ENCODE measurements around the gene TRPM5. TPM values are rescaled to one million over a fixed set of nuclear protein-coding genes. Genes with fewer than 3 reads are reported as not detected.

The TRPM5 gene
- total and polyA plus RNA-seq, 2 of the 8 experiments (the other 6 are each of a cell fraction or from before 2014, with no cell fraction given), result 0.02 TPM; not detected in 1

DNA sequence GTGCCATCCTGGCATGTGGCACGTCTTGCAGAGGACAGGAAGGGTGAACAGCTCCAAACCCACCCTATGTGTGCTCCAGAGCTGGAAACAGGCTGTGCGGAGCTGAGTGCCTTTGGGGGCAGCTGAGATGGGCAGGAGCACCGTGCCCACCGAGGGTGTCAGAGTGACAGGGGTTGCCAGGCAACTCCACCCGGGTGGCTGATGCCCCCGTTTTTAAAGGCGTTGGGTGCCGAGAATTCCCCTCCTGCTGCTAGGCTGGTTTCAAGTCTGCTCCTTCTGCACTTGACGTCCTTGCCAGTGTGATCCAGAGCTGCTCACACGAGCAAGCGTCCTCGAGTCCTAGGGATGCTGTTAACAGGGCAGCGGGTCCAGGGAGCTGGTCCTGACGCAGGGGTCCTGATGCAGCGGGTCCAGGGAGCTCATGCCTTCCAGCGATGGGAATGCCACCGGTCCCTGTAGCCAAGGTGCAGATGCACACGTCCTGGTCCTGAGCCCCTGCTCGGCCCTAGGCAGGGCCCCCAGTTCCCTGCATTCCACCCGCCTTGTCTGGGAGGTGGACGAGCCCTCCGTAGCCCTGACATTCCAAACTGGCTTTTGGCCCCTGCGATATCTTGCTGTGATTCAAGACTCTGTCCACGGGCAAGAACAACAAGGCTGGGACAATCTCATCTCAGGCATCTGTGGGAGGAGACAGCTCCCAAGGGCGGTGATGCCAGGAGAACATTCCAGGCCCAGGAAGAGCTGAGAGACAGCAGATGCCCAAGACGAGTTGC, 5.4 kb upstream of the TRPM5 start:
- Histone ChIP-seq H3K56ac (replicated peaks; ENCODE audit: insufficient read length, low read depth, low read length) (no peak overlapping the region), H3K4ac (replicated peaks; ENCODE audit: insufficient read length, low read depth, low read length) (no peak overlapping the region), H4K5ac (ENCODE audit: insufficient read length, low read depth, low read length) (no peak overlapping the region), H3K23ac (ENCODE audit: insufficient read length) (no peak overlapping the region), H3K4me3 (ENCODE audit: extremely low read depth in 1 of 4, insufficient read depth in 2 of 4, low read depth in 3 of 4, low read length in 4 of 4) (no peak overlapping the region), H2AK5ac (ENCODE audit: low read depth, low read length) (no peak overlapping the region), H3K4me1 (replicated peaks in 1 of 4; ENCODE audit: control insufficient read depth in 3 of 4, insufficient read depth in 4 of 4, low read length in 3 of 4) (peaks cover 0 to 3% (median 1%) of the 10 kb centered on the region in 4 experiments; a peak in 1 of 7 replicates), H2BK120ac (replicated peaks; ENCODE audit: low read depth, low read length) (no peak overlapping the region), H3K9ac (replicated peaks in 1 of 4; ENCODE audit: extremely low read depth in 1 of 4, low read depth in 3 of 4, low read length in 3 of 4) (no peak overlapping the region; a peak in 2 of 7 replicates), H2BK15ac (ENCODE audit: low read length) (no peak overlapping the region), H3K23me2 (ENCODE audit: low read depth, low read length) (peaks cover 3% of the 10 kb centered on the region; the same call in 1 of the 2 replicates), H2BK12ac (ENCODE audit: low read depth, low read length) (no peak overlapping the region), H3K14ac (ENCODE audit: insufficient read length) (no peak overlapping the region), H4K8ac (ENCODE audit: extremely low read depth, insufficient read depth, low read length) (no peak overlapping the region), H2BK20ac (ENCODE audit: low read length) (no peak overlapping the region), H2BK5ac (ENCODE audit: low read depth, low read length) (no peak overlapping the region; the same call in 1 of the 2 replicates), H3K79me1 (ENCODE audit: low read depth, low read length) (no peaks in the 10 kb centered on the region), H3K79me2 (ENCODE audit: control insufficient read depth in 1 of 2, insufficient read depth in 2 of 2, low read length in 2 of 2) (no peaks in the 10 kb centered on the region), H3K36me3 (ENCODE audit: control insufficient read depth in 2 of 4, insufficient read depth in 4 of 4, low read length in 3 of 4) (no peaks in the 10 kb centered on the region), H4K91ac (replicated peaks; ENCODE audit: insufficient read length, low read length) (no peak overlapping the region), H3K4me2 (ENCODE audit: insufficient read depth in 1 of 2, low read depth in 2 of 2, low read length in 2 of 2) (no peak overlapping the region), H2AFZ (ENCODE audit: low read length) (no peak overlapping the region), H3K9me3 (ENCODE audit: insufficient read depth in 2 of 2, low read depth in 1 of 2, low read length in 1 of 2) (no peaks in the 10 kb centered on the region), H3K18ac (ENCODE audit: extremely low read depth, low read length) (no peak overlapping the region), H4K20me1 (replicated peaks in 1 of 2; ENCODE audit: control insufficient read depth in 1 of 2, insufficient read depth in 2 of 2, low read length in 2 of 2) (peaks cover 3 to 6% of the 10 kb centered on the region in 2 experiments), H3K27me3 (replicated peaks in 1 of 4; ENCODE audit: control insufficient read depth in 3 of 4, extremely low read depth in 1 of 4, insufficient read depth in 3 of 4, low read length in 3 of 4) (peaks cover 30 to 79% (median 53%) of the 10 kb centered on the region in 4 experiments), H3K27ac (ENCODE audit: low read depth, low read length) (no peak overlapping the region)
- ChIA-PET POLR2A (ENCODE audit: partially characterized antibody) (no interaction called here), CTCF (ENCODE audit: partially characterized antibody) (interaction anchor here (0.7 to 2.1 kb wide), 7 partner anchors 10 to 147 kb away, joined by 3 to 12 read pairs (median 3); no protein-coding TSS in a partner anchor)
- FAIRE-seq (no peak), DNase-seq (ENCODE audit: low read depth in 1 of 2, low spot score in 2 of 2) (no peak)
- 92% methylated on average over 25 of the region's 26 CpGs; no CpG with 5 or more reads in 1 of the 2 experiments for WGBS, 2 experiments (ENCODE audit: extremely low coverage in 1 of 2, insufficient coverage in 1 of 2, insufficient read length in 1 of 2, insufficient replicate concordance in 2 of 2, low coverage in 1 of 2, low lambda C conversion rate in 2 of 2, missing lambda C conversion rate in 1 of 2)
- no peak for TF ChIP-seq CBX5 (IDR thresholded peaks at IDR 0.05; ENCODE audit: low read depth, low read length)
- TF ChIP-seq BCL11A (IDR thresholded peaks at IDR 0.05; ENCODE audit: low read depth in 2 of 2, low read length in 2 of 2), result no peak
- no peak for TF ChIP-seq YY1 (IDR thresholded peaks at IDR 0.05; ENCODE audit: low read depth, low read length)
- TF ChIP-seq, protein P1, sequence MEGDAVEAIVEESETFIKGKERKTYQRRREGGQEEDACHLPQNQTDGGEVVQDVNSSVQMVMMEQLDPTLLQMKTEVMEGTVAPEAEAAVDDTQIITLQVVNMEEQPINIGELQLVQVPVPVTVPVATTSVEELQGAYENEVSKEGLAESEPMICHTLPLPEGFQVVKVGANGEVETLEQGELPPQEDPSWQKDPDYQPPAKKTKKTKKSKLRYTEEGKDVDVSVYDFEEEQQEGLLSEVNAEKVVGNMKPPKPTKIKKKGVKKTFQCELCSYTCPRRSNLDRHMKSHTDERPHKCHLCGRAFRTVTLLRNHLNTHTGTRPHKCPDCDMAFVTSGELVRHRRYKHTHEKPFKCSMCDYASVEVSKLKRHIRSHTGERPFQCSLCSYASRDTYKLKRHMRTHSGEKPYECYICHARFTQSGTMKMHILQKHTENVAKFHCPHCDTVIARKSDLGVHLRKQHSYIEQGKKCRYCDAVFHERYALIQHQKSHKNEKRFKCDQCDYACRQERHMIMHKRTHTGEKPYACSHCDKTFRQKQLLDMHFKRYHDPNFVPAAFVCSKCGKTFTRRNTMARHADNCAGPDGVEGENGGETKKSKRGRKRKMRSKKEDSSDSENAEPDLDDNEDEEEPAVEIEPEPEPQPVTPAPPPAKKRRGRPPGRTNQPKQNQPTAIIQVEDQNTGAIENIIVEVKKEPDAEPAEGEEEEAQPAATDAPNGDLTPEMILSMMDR (IDR thresholded peaks at IDR 0.05; ENCODE audit: control extremely low read depth in 1 of 3, insufficient read depth in 1 of 3, low read depth in 1 of 3, low read length in 3 of 3), result no peak
- TF ChIP-seq POU5F1 (IDR thresholded peaks at IDR 0.05; ENCODE audit: low read depth, low read length), result no peak
- TF ChIP-seq KDM1A (IDR thresholded peaks at IDR 0.05; ENCODE audit: borderline replicate concordance, low read length), result no peak

Data from H1 (cell line).